CD4-positive, alpha-beta T cell treated with Interleukin-4 for 4 hours (primary cell): ENCODE results near the gene PRDM16.
"Not testable (repeated sequence)": the region's sequence is repeated elsewhere in the genome, so short reads cannot be mapped to it uniquely, and the experiment has no call there.

Experiments
- DNase-seq: peaks from one replicate; pipeline ENCODE4 v3.0.0-alpha.2; 2020

PRDM16 gene

GRCh38 chr1:3148171-3148570 lies 79.2 kb downstream of the PRDM16 start:
- DNase-seq, result no peak

- DNase-seq, result no peak
These were observed 80.3 kb downstream of the PRDM16 start for GRCh38 chr1:3149277-3149676.

- no peak for DNase-seq
These were observed 82.5 kb downstream of the PRDM16 start for GRCh38 chr1:3151456-3151855.

- DNase-seq, result no peak
These were observed 83.1 kb downstream of the PRDM16 start for GRCh38 chr1:3152143-3152542.

GRCh38 chr1:3153197-3153596 lies 84.2 kb downstream of the PRDM16 start:
- no peak for DNase-seq

GRCh38 chr1:3153902-3154795 lies 85.1 kb downstream of the PRDM16 start:
- no peak for DNase-seq

- no peak for DNase-seq
These were observed 86.3 kb downstream of the PRDM16 start for GRCh38 chr1:3155056-3155925.

- no peak for DNase-seq
These were observed 86.9 kb downstream of the PRDM16 start for GRCh38 chr1:3155926-3156220.

- DNase-seq, result no peak
These were observed 87.9 kb downstream of the PRDM16 start for GRCh38 chr1:3156936-3157335.

GRCh38 chr1:3158347-3158746 lies 89.3 kb downstream of the PRDM16 start:
- no peak for DNase-seq

- no peak for DNase-seq
These were observed 90.1 kb downstream of the PRDM16 start for GRCh38 chr1:3159121-3159520.

GRCh38 chr1:3159996-3160395 lies 91.0 kb downstream of the PRDM16 start:
- no peak for DNase-seq

GRCh38 chr1:3160647-3161145 lies 91.7 kb downstream of the PRDM16 start:
- no peak for DNase-seq

GRCh38 chr1:3161176-3161840 lies 92.3 kb downstream of the PRDM16 start:
- no peak for DNase-seq

GRCh38 chr1:3162322-3162882 lies 93.4 kb downstream of the PRDM16 start:
- no peak for DNase-seq

- DNase-seq, result no peak
These were observed 94.4 kb downstream of the PRDM16 start for GRCh38 chr1:3163356-3163755.

- no peak for DNase-seq
These were observed 95.7 kb downstream of the PRDM16 start for GRCh38 chr1:3164671-3165070.

GRCh38 chr1:3165189-3165588 lies 96.2 kb downstream of the PRDM16 start:
- DNase-seq, result not testable (repeated sequence)

- DNase-seq, result no peak
These were observed 97.4 kb downstream of the PRDM16 start for GRCh38 chr1:3166206-3166918.

- no peak for DNase-seq
These were observed 98.3 kb downstream of the PRDM16 start for GRCh38 chr1:3167255-3167654.

- DNase-seq, result no peak
These were observed 99.7 kb downstream of the PRDM16 start for GRCh38 chr1:3168678-3169077.

GRCh38 chr1:3169665-3170356 lies 100.8 kb downstream of the PRDM16 start:
- DNase-seq, result no peak
